ENCODE measurements around the gene KIF5A. TPM values are rescaled to one million over a fixed set of nuclear protein-coding genes. Genes with fewer than 3 reads are reported as not detected.
A peak's percentile ranks its signal among the peaks of the same experiment; 100 is the strongest.

The KIF5A gene
- total RNA-seq, 3 donors from 2014 or later (not counting 1 experiment from before 2014, with no cell fraction given): 0.09 to 0.40 (median 0.16) TPM

GRCh38 chr12:57626111-57626920 lies 76.5 kb downstream of the KIF5A start:
- H3K27ac Mint-ChIP-seq: no peak overlapping the region
- WGBS (ENCODE audit: insufficient coverage): 49% methylated on average over 11 of the region's 13 CpGs
- H3K4me1 Mint-ChIP-seq: peaks cover 14 to 27% of the 10 kb centered on the region in 2 donors
- no peak overlapping the region for H3K4me3 ChIP-seq (ENCODE audit: low read length)
- intact Hi-C loops (cut with micrococcal nuclease): no loop called here
- H3K9me3 Mint-ChIP-seq: no peaks in the 10 kb centered on the region
- no peaks in the 10 kb centered on the region for H3K36me3 ChIP-seq (ENCODE audit: control insufficient read depth, insufficient read depth, low read length)
- ATAC-seq: no peak
- peaks cover 83% of the 10 kb centered on the region for H3K27me3 ChIP-seq (ENCODE audit: control insufficient read depth, insufficient read depth, low read length)
- no peaks in the 10 kb centered on the region for H3K36me3 Mint-ChIP-seq
- H3K27me3 Mint-ChIP-seq (ENCODE audit: low read depth in 2 of 2): peaks cover 87 to 93% of the 10 kb centered on the region in 2 donors
- no peak overlapping the region for H3K4me3 Mint-ChIP-seq
- H3K4me1 ChIP-seq (ENCODE audit: control insufficient read depth, insufficient read depth, low read length): peaks cover 20% of the 10 kb centered on the region
- no peak for DNase-seq
- no peak overlapping the region for H3K27ac ChIP-seq (ENCODE audit: low read length)
- no peaks in the 10 kb centered on the region for H3K9me3 ChIP-seq (ENCODE audit: control insufficient read depth, insufficient read depth, low read length)
- TF ChIP-seq CTCF (IDR thresholded peaks at IDR 0.05): no peak

- Mint-ChIP-seq H3K4me3 (no peak overlapping the region), H3K9me3 (no peaks in the 10 kb centered on the region), H3K27me3 (ENCODE audit: low read depth in 2 of 2) (peaks cover 86 to 90% of the 10 kb centered on the region in 2 donors), H3K36me3 (no peaks in the 10 kb centered on the region), H3K4me1 (peaks cover 8 to 23% of the 10 kb centered on the region in 2 donors), H3K27ac (no peak overlapping the region)
- Histone ChIP-seq H3K9me3 (ENCODE audit: control insufficient read depth, insufficient read depth, low read length) (no peaks in the 10 kb centered on the region), H3K27me3 (ENCODE audit: control insufficient read depth, insufficient read depth, low read length) (peaks cover 83% of the 10 kb centered on the region), H3K4me3 (ENCODE audit: low read length) (no peak overlapping the region), H3K4me1 (ENCODE audit: control insufficient read depth, insufficient read depth, low read length) (peaks cover 15% of the 10 kb centered on the region), H3K27ac (ENCODE audit: low read length) (no peak overlapping the region), H3K36me3 (ENCODE audit: control insufficient read depth, insufficient read depth, low read length) (no peaks in the 10 kb centered on the region)
- no peak for ATAC-seq
- no peak for DNase-seq
- WGBS (ENCODE audit: insufficient coverage): 14% methylated on average over 3 of the region's 9 CpGs
- no peak for TF ChIP-seq CTCF (IDR thresholded peaks at IDR 0.05)
- intact Hi-C loops (cut with micrococcal nuclease): no loop called here
Observed at GRCh38 chr12:57626921-57627445, 77.1 kb downstream of the KIF5A start.

DNA sequence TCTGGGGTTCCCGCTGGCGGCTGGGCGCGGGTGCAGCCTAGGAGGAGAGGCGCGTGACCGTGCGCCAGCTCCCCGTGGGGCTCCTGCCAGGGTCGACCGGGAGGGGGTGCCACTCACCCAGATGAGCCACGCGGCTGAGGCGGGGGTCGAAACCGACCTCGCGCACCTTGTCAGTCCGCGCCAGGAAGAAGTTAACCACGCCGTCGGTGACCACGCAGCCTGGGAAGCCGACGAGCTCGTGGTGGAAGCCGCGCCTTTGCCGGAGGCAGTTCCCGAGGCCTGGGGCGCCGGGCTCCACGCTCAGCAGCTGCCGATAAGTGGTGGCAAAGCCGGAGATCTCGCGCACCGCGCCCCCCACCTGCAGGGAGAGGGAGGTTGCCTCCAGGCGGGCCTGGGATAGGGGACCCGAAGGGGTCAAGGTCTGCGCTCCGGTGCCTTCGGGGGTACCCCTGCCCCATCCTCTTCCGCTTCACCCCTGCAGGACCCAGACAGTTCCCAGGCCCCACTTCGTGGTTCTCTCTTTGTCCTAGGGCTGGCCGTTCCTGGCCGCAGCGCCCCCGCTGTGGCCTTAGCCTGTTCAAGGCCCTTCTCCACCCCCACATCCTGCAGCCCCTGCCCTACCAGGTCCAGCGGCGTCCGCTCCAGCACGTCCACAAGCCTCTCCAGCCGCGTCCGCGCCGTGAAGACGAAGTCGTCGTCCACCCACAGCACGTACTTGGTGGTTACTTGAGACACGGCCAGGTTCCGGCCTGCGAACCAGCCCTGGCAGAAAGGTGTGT lies 77.8 kb downstream of the KIF5A start:
- H3K4me1 Mint-ChIP-seq: peaks cover 9 to 22% of the 10 kb centered on the region in 2 donors
- H3K4me3 Mint-ChIP-seq: peak overlapping the region; percentile 54
- WGBS (ENCODE audit: insufficient coverage): 3% methylated on average over 64 of the region's 67 CpGs
- H3K9me3 Mint-ChIP-seq: no peaks in the 10 kb centered on the region
- H3K27ac Mint-ChIP-seq: no peak overlapping the region
- peaks cover 20% of the 10 kb centered on the region for H3K4me1 ChIP-seq (ENCODE audit: control insufficient read depth, insufficient read depth, low read length)
- H3K27ac ChIP-seq (ENCODE audit: low read length): no peak overlapping the region
- intact Hi-C loops (cut with micrococcal nuclease): no loop called here
- peaks cover 83% of the 10 kb centered on the region for H3K27me3 ChIP-seq (ENCODE audit: control insufficient read depth, insufficient read depth, low read length)
- H3K4me3 ChIP-seq (ENCODE audit: low read length): no peak overlapping the region
- H3K9me3 ChIP-seq (ENCODE audit: control insufficient read depth, insufficient read depth, low read length): no peaks in the 10 kb centered on the region
- no peaks in the 10 kb centered on the region for H3K36me3 Mint-ChIP-seq
- no peak for TF ChIP-seq CTCF (IDR thresholded peaks at IDR 0.05)
- no peaks in the 10 kb centered on the region for H3K36me3 ChIP-seq (ENCODE audit: control insufficient read depth, insufficient read depth, low read length)
- ATAC-seq (peak in 2 of 3 donors; percentile 42 to 57), DNase-seq (peak in 1 of 2 donors; percentile 46)
- H3K27me3 Mint-ChIP-seq (ENCODE audit: low read depth in 2 of 2): peaks cover 79 to 88% of the 10 kb centered on the region in 2 donors
